GM23248 (cell line): ENCODE data around the gene TRIM52.

Experiments
- EZH2 ChIP-seq: fragments of 200-600 bp; sonication (generic); IDR thresholded peaks from 2 replicates; pipeline ENCODE4 v1.6.1; 2018; ENCODE audit warnings: antibody characterized with exemption, mild to moderate bottlenecking; ENCODE audit not compliant: insufficient read depth, poor library complexity, severe bottlenecking
- EZH2phosphoT487 ChIP-seq: fragments of 200-600 bp; sonication (generic); IDR thresholded peaks from 2 replicates; pipeline ENCODE4 v1.6.1; 2018; ENCODE audit warnings: antibody characterized with exemption, moderate library complexity, mild to moderate bottlenecking, low read depth; ENCODE audit not compliant: insufficient read depth

DNA sequence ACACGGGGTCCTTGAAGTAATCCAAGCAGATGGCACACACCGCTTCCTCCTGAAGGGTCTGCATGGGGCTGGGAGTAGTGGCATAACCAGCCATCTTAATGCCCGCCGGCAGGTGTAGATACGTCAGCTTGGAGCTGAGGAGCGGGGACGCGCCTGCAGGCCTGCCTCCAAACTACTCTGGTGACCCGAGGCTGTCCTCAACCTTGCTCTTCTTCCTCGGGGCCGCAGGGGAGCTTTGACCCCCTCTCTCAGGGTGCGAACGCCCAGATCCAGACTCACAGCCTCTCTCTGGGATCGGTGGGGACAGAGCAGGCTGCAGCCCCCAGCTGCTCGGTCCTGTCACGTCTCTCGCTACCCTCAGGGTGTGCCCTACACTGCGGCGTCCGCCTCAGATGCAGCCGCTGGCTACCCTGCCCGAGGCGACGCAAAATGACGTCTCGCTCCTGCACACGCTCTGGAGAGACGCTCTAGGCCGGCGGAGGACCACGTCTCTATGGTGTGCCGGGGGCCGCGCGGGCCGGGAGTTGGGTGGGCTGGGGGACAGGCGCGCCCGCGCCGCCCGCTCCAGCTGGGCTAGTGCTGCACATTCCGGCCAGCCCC, at the start of gene TRIM52:
- TF ChIP-seq EZH2, result no peak
- no peak for TF ChIP-seq EZH2phosphoT487
